Smooth muscle cell of the brain vasculature (primary cell): Measurements from ENCODE around the gene TMEM213.
"Not testable (repeated sequence)": the region's sequence is repeated elsewhere in the genome, so short reads cannot be mapped to it uniquely, and the experiment has no call there.

Source experiments
- DNase-seq: peaks from one replicate; pipeline ENCODE4 v3.0.0-alpha.2; 2012; ENCODE audit warnings: low read depth, low spot score

TMEM213 gene

DNA sequence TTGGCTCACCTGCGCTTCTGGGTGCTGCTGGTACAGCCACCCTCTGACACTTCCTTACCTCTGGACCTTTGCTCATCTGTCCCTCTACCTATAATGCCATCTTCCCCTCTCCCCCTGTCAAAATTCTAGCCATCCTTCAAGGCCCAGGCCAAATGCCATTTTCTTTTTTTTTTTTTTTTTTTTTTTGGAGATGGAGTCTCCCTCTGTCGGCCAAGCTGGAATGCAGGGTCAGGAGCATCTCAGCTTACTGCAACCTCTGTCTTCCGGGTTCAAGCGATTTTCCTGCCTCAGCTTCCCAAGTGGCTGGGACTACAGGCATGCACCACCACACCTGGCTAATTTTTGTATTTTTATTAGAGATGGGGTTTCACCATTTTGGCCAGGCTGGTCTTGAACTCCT is 748 bp upstream of the TMEM213 start:
- not testable (repeated sequence) for DNase-seq

DNA sequence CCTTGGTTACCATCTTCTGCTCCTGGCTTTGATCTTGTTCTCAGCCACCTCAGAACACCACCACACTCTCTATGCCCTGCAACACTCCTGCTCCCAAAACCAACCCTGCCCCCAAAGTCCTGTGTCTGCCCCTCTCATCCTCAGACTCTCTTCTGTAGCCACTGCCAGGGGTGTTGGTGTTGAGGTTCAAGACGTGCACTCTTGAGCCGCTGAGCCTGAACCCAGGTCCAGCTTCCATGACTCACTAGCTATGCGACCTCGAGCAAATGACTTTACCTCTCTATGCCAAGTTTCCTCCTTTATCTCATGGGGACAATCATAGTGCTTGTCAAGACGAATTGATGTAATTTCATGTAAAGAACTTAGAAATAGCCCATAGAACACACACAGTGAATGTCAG is 1.0 kb downstream of the TMEM213 start:
- no peak for DNase-seq

DNA sequence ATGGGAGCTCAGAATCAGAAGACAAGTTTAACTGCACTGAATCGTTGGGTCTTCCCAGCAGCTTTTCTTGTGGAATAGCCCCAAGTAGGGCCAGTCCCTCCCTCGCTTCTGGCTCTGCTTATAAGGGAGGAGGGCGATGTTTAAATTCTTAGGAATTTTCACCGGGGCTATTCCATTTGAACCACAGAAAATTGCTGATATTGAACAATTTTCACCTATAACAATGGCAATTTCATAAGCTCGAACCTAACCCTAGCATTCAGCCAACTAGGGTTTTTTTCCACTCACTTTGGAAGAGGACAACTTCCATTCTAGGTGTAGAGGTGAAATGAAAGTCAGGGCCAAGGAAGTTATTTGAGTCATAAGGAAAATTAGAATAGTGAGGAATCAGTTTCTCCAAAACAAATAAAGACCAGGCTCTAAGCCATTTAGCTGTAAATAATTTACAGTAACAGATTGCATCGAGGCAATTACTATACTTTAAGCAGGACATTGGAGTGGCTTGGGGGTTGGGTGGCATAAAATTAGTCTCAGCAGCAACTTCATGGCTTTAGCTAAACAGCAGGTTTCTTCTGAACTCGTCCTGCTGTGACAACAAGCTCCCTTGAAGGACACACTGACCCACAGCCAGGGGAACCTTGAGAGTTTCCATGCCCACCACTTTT is 1.7 kb downstream of the TMEM213 start:
- DNase-seq: no peak

DNA sequence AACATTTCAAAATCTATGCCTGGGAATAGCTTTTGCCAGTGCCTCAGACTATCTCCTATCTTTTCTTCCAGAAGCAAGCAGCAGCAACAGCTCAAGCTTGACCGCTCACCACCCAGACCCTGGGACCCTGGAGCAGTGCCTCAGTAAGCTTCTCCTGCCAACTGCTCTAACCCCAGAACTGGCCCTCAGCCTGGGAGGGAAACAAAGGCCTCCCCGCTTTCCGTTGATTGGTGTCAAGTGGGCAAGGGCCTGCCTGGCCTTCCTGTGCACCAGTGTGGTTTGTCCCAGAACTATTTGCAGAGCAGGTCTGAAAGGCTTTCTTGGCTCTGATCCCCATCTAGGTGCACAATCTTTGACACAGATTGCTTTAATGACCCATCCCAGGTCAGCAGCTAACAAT is 3.5 kb downstream of the TMEM213 start:
- DNase-seq: no peak

DNA sequence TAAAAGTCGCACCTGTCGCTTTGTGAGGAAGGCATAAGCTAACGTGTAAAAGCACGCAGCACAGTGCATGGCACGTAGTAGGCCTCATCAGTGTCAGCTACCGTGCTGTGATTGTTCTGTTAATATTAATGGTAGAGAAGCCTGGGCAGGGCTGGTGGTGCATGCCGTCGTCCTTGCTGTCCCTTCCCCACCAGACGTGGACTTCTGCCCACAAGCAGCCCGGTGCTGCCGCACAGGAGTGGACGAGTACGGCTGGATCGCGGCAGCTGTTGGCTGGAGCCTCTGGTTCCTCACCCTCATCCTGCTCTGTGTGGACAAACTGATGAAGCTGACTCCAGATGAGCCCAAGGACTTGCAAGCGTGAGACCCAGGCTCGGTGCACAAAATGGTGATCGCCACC is 4.9 kb downstream of the TMEM213 start:
- DNase-seq: no peak

DNA sequence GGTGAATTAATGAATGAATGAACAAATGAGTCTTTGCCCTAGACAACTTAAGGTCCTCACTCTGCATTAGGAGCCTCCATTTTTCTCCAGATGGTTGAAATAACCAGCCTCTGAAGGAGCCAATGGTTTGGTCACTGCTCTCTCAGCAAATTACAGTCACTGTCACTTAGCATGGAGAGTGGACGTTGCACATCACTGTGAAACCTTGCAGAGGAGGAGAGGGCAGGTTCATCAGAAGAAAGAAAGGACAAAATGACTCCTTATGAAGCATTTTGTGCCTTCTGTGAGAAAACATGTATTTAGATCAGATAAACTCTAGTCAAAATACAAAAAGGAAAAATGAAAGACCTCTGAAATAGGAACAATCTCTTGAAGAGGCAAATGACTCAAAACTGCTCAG is 6.8 kb downstream of the TMEM213 start:
- no peak for DNase-seq

DNA sequence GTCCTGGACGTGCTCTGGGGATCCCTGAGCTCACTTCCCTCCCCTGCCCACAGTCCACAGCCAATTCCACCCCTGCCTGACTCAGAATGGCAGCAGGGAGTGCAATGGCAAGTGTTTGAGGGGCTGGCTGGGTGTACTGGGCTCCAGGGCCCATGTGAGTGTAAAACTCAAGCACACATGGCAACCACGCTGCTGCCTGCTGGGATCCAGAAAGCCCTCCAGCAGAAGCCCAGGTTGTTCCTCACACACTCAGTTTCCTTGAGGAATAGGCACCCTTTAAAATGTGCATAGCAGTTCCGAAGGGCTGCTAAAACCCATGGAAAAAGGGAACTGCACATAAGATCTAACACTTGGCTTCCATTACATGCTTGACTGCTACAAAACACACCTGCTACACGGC is 11.6 kb downstream of the TMEM213 start:
- no peak for DNase-seq

DNA sequence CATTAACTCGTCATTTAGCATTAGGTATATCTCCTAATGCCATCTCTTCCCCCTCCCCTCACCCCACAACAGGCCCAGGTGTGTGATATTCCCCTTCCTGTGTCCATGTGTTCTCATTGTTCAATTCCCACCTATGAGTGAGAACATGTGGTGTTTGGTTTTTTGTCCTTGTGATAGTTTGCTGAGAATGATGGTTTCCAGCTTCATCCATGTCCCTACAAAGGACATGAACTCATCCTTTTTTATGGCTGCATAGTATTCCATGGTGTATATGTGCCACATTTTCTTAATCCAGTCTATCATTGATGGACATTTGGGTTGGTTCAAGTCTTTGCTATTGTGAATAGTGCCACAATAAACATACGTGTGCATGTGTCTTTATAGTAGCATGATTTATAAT is 13.5 kb downstream of the TMEM213 start:
- not testable (repeated sequence) for DNase-seq

DNA sequence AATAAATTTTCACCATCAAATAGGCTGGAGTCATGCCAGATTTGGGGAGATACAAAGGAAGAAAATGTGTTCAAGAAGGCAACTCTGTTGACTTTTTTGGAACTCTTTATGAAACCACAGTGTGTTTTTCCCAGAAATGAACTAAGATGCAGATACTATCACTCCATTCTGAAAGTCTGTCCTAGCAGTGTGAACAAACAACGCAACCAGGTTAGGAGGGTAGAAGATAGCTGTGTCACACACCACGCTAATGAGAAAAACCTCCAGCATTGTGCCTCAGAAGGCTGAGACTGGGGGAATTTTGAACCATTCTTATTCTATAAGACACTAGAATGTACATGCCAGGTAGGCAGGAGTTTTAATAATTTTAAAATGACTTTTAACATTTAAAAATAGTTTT is 16.2 kb downstream of the TMEM213 start:
- DNase-seq: no peak

DNA sequence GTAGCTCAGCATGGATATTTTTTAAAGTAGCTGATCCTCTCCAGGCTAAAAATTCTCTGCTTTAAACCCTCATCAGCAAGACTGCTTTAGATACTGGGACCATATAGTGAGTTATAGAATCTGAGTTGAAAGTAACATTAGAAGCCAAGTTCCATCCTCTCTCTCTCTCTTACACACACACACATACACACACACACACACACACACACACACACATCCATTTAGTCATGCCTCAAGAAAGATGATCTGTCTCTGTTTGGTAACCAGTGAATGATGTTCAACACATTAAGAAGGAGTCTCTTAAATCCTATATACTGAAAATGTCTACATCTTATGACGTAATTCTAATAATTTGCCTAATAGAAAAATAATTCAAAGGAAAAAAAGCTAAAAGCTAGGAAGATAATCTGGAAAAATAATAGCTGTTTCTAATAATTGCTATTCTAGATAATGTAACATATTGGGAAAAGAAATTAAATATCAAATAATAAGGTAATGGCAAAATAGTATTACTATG is 17.1 kb downstream of the TMEM213 start:
- DNase-seq: no peak

DNA sequence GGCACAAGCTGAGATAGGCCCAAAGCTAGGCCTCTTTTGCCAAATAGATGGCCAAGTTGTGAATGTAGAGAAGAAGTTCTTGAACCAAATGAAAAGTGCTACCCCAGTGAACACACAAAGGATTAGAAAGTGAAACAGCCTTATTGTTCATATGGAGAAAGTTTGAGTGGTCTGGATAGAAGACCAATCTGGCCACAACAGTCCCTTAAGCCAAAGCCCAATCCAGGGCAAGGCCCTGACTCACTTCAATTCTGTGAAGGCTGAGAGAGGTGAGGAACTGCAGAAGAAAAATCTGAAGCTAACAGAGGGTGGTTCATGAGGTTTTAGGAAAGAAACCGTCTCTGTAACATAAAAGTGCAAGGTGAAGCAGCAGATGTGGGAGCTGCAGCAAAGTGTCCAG is 18.9 kb downstream of the TMEM213 start:
- no peak for DNase-seq

DNA sequence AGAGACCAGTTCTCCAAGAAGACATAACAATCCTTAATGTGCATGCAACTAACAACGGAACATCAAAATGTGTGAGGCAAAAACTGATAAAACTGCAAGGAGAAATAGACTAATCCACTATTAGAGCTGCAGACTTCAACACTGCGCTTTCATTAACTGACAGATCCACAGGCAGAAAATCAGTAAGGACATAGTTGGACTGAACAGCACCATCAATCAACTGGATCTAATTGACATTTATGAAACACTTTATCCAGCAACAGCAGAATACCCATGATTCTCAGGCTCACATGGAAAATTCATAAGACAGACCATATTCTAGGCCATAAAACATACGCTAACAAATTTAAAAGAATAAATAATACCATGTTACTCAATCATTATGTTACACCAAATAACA is 21.8 kb downstream of the TMEM213 start:
- no peak for DNase-seq

DNA sequence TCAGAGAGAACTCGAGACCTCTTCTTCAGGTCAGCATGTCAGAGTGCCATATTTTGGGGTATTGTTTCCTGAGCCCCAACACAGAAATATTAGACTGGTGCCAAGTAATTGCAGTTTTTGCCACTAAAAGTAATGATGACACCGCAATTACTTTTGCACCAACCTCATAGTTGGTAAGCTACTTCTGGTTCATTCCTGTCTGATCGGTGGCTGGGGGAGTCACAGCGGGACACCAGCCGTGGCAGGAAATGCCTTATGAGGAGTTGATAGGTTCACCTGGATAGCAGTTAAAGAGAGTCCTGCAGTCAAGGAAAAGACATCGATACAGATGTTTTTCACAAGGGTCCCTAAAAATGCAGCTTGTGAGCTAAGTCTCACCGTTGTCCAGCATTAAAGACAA is 24.1 kb downstream of the TMEM213 start:
- DNase-seq: no peak

DNA sequence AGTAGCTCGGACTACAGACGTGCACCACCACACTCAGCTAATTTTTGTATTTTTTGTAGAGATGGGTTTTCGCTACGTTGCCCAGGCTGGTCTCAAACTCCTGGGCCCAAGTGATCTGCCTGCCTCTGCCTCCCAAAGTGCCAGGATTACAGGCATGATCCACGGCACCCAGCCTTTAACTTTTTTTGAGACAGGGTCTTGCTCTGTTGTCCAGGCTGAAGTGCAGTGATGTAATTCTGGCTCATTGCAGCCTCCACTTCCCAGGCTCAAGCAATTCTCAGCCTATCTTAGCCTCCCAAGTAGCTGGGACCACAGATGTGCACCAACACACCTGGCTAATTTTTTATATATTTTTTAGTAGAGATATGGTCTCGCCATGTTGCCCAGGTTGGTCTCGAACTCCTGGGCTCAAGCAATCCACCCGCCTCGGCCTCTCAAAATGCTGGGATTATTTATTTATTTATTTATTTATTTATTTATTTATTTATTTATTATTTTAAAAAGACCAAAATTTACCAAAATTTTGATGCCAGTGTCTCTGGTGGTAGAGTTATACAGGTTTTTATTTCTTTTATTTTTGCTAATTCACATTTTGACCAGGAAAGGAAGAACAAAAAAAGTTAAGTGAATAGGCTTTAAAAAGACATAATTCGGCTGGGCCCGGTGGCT is 25.2 kb downstream of the TMEM213 start:
- no peak for DNase-seq

DNA sequence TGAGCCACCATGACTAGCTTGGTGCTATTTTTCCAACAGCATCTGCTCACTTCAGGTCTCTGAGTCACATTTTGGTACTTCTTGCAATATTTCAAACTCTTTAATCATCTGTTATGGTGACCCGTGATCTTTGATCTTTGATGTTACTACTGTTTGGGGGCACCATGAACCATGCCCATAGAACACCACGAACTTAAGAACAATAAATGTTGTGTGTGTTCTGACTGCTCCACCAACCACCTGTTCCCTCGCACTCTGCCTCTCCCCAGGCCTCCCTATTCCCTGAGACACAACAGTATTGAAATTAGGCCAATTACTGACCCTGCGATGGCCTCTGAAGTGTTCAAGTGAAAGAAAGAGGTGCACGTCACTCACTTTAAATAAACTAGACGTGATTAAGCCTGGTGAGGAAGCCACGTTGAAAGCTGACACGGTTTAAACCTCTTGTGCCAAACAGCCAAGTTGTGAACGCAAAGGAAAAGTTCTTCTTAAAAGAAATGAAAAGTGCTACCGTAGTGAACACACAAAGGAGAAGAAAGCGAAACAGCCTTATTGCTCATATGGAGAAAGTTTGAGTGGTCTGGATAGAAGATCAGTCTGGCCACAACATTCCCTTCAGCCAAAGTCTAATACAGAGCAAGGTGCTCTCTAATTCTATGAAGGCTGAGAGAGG is 27.4 kb downstream of the TMEM213 start:
- no peak for DNase-seq

DNA sequence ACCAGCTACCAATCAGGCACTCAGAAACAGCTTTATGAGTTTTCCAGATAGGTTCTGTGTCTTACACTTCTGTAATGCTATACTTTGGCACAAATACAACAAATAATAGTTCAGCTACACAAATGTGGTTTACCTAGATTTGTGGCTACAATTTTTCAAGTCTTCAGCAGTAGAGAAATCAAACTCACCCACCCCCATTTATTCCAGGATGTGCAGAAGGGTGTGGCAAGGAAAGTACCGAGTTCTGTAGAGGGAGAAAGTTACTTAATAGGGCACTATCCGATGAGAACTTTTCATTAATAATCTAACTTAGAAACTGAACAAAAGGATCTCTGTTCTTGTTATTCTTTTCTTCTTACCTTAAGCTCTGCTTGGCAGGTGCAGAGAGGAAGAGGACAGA is 30.5 kb downstream of the TMEM213 start:
- no peak for DNase-seq

DNA sequence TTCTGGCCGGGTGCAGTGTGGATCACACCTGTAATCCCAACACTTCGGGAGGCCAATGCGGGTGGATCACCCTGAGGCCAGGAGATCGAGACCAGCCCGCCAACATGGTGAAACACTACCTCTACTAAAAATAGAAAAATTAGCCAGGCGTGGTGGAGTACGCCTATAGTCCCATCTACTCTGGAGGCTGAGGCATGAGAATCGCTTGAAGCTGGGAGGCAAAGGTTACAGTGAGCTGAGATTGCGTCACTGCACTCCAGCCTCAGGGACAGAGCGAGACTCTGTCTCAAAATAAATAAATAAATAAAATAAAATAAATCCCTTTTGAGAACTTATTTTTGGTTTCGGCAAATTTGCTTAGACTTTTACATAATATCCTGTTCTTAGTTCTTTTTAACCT is 31.5 kb downstream of the TMEM213 start:
- no peak for DNase-seq

DNA sequence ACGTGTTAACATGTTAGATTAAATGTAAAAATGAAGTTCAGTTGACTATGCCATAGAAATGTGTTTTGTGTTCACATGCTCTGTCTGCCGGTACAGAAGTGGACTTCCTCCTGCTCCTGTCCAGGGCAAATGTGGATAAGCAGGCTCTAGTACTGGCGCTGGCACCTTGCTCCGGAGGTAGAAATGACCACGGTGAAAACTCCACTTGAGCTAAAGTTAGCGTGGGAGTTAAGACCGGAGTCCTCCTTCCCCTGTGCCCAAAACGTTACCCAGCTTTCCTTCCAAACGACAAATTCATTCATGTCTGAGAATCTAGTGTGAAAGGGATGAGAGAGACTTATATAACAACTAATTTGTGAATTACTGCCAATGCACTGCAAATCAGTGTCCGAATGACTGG is 35.2 kb downstream of the TMEM213 start:
- no peak for DNase-seq

DNA sequence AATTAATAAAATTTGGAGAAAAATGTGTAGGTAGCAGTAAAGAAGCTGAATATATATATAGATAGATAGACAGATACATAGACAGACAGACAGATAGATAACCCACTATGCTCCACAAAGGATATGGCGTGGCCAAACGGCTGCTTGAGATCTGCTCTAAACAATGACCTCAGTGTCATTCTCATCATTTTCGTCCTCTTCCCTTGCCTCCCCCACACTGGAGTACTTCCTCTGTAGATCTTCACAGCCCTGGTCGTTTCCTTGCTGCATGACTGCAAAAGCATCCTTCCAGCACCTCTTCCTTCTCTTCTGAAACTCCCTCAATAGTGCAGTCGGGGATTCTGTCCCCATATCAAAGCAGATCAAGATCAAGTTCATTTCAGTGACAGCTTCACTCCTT is 35.8 kb downstream of the TMEM213 start:
- no peak for DNase-seq

DNA sequence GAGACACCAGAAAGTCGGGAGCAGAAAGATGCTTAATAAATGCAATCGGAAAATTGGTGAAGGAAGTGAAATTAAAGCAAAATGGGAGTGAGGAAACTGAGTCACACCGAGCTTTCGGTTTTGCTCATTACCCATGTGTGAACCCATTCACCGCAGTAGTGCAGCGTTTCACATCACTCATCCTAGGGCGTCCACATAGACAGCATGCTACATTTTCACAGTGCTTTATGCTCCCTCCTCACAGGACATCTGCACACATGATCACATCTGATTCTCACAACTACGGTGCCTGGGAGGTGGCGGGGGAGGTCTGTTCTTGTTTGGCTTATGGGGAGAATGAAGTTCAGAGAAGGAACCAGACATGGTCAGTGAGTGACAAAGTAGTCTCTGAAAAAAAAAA is 36.8 kb downstream of the TMEM213 start:
- DNase-seq: no peak

DNA sequence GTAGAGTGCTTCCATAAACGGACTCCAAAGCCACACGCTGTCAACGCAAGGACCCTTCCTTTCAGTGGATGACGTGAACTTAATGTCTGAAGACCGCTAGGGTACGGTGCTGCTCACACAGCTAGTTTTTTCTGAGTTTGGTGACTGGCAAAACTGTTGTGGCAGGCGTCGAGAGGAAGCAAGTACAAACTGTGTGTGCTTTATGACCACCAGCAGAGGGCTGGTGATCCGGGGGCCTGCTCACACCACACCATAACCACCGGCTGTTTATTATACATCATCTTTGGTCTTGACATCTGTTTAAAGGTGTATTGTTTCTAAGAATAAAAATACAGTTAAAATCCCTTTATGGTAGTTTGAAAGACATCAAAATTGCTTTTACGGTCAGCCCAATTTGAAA is 37.3 kb downstream of the TMEM213 start:
- no peak for DNase-seq

DNA sequence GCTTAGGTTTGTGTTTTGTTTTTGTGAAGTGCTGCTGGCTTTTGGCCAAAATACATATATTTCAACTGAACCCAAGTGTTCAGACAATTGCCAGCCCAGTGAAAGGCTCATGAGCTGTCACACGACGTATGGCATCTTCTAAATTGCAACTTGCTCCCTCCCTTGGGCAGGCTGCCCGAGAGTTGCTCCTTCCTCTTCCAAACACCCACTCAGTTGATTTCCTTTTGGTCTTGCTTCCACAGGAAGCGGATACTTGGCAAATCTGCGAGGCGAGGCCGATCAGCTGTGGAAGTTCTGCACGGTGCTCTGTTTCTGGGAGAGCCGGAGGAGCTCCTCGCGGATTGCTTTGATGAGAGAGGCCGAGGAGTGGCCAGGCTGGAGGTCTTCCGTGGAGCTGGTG is 39.8 kb downstream of the TMEM213 start:
- no peak for DNase-seq

DNA sequence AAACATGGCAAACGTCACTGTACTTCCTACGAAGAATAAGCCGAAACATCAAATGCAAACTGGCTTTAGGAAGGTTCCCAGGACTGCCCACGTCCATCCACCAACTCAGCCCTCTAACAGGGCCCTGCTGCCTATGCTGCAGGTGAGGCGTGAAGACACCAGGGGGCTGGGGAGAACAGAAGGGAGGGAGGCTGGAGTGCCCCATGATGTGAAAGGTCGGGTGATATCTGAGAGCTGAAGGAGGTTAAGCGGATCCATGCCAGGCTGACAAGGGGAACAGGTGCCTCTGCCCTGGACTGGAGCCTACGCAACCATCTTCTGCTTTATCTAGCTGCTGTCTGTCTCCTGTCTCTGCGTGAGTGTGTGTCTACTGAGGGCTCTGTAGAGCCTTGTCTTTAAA is 40.4 kb downstream of the TMEM213 start:
- no peak for DNase-seq
